ENCODE results near the gene HDAC9.

Gene HDAC9

DNA sequence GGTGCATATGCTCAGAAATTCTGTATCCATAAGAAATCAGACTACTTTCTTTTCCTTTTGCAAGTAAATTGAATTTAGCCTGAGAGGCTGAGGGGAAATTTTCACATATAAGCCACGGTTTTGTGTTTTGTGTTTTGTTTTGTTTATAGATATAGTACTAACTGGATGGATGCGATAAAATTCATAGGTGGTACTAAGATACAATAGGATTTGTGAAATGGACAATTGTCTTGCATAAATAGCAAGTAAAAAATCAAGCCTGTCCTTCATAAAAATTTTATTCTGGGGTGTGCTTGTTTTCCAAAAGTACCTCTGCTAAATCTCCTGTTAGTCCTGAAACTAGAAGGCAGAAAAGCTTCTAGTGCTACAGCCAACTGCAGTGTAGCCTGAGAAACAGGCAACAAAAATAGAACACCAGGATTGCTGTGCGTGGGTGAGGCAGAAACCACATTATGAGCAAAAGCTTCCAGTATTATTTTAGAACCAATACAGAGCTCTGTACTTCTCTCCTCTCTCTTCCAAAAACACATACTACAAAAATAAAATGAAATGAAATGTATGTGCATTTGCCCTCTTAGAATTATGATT lies 634 bp upstream of the HDAC9 start:
- DNase-seq (ENCODE audit: low read depth), result peak; percentile 59

DNA sequence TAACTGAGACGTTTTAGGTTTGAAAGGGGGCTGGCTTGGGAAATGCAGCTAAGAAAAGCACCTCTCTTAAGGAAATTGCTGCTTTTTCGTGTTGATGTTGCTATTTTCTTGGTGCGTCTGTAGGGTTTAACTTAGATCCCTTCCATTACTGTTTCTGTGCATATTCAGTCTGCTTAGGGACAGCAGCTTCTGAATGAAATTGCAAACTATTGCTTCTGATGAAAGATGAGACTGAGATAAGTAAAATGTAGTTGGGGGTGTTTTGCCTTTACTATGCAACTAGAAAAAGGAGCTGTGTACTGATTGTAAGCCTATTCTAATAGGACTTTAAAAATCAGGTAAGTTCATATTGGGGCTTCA lies 772 bp downstream of the HDAC9 start:
- DNase-seq (ENCODE audit: low read depth), result no peak

DNA sequence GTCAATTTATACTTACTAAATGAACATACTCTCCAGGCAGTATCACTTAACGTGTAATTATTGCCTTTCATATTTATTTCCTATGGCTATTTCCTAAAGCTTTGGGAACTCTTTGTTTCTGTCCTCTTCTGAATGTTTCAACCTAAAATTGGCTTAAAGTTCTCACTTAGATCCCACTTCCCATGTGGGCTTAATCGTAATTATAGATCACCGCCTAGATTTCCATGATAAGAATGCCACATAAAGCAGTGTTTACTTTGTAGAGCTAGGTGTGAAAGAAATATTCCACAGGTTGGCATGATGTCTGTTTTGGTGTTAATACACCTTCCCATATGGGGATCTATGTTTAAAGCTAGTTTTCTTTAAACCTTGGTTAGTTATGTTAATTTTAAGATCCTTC lies 1.5 kb downstream of the HDAC9 start:
- no peak for DNase-seq (ENCODE audit: low read depth)

DNA sequence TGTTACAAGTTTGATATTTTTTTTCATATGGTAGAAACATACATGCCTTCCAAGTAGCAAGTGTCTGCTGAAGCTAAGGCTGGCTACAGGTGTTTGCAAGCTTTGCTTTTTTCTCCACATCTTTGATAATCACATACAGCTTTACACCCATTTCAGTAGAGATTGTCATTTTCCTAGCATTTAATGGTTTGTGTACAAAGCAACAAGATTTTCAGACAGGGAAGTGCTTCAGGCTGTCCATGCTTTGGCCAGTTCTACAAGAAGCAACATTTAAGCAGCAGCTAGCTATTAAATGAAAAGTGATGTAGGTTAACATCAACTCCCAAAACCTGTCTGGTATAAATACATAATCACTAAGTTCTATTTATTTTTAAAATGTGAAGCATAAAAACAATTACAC lies 2.3 kb downstream of the HDAC9 start:
- no peak for DNase-seq (ENCODE audit: low read depth)

DNA sequence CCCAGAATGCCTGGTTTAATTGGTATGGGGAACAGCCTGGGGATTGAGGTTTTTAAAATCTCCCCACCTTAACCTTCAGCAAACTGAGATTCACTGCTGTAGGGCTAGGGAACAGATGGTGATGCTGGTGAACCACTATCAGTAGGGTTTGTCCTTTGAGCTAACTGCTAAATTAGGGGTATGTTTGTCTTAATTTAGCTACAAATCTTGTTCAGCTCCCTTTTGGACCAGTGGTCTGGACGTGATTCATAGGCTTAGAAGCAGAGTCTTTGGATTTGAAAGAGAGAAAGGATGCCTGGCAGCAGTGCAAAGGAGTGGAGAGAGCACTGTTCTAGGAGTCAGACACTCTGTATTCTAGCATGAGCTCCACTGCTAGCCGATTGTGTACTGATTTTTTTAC lies 2.8 kb downstream of the HDAC9 start:
- no peak for DNase-seq (ENCODE audit: low read depth)

DNA sequence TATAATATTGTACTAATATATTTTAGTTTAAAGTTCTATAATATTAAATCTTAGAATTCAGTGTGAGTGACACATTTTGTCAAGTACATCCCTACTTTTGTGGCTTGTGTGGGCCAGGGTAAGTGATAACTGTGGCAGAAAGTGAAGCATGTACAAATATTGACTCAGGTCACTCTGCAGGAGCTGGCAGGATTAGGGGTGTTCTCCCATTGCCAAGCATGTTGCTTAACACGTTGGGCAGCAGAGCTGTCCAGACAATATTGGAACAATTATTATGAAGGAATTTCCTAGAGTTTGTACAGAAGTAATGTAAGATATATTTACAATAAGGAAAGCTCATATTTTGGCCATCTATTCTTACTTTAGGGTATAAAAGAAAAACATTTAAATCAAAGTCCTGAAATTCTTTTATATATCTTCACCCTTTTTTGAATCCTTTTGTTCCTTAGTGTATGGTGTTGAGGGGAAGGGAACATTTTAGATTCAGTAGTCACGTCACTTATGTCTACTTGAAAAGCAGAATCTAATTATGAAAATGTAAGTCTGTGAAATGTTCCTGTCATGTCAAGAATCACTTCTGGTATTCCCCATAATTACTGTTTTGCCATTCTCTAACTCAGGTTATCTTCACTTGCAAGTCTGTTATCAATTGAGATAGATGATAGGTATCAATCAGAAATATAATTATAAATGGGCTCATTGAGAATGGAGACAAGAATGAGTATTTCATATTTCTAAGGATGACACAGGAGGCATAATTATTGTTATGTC lies 4.0 kb downstream of the HDAC9 start:
- no peak for DNase-seq (ENCODE audit: low read depth)

DNA sequence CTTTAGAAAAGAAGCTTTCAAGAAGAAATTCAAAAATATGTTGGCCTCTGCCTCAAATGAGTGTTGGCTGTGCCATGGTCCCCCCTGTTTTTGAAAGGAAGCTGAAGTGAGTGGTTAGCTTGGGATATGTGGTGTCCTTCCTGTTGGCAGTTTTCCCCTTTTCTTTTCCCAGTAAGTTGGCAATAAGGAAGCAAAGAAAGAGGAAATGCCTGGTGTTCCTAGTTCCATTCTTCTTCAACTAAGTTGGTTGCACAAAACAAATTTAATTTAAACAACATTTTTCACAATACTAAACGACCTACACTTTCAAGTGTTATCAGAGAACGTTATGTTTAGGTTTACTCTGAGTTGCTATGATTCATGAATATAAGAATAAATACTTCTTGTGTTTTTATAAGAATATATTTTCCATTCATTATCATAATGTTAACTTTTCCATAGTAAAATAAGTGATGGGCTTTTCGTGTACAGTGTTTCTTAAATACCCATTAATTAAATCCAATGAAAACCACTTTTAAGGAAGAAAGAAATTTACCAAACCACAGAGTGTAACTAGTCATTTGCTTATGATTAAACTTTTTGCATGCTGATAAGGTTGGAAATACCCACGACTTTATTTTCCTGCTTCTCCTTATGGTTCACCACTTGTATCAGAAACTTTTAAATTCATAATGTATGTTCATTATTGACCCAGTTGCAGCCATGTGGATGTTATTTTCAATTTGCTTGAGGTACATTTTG lies 7.7 kb downstream of the HDAC9 start:
- no peak for DNase-seq (ENCODE audit: low read depth)

DNA sequence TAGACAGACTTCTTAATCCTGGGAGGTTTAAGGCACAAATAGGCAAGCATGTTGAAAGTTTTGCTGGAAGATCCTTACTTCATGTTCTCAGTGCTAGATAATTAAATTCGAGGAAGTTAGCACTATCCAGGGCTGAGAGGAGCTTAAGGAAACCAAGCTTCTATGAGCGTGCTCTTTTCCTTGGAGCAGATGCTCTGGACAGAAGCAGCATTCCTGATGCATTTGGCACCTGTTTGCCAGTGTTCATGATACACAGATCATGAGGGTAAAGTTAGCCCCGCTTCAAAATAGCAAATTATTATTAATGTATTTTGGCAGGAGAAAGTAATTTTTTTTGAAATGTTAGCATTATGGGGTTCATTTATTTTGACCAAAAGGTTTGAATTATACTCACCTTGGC lies 9.4 kb downstream of the HDAC9 start:
- no peak for DNase-seq (ENCODE audit: low read depth)

DNA sequence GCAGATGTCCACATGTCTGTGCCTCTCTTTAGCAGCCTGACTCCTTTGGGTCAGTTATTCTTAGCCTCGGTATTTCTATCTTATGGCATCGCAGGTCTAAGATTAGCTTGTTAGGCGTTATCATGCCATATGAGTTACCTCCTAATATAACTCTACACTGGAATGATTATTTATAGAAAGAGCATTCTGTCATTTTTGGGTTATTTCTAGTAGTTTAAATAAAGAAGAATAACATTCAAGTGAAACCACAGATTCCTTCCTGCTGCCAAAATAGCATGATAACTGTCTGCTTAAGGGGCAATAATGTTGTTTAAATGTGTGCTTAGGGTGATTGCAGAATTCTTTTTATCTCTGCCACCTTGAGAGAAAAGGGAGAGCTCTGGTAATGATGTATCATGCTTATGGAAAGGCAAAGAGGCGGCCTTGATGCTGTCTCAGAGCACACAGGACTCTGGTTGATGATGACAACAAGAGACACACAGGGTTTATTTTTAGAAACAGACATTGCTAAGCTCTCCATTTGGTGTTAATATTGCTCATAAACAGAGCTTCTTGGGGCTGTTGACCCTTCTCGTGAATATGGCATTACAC lies 10.4 kb downstream of the HDAC9 start:
- DNase-seq (ENCODE audit: low read depth), result peak; percentile 41

DNA sequence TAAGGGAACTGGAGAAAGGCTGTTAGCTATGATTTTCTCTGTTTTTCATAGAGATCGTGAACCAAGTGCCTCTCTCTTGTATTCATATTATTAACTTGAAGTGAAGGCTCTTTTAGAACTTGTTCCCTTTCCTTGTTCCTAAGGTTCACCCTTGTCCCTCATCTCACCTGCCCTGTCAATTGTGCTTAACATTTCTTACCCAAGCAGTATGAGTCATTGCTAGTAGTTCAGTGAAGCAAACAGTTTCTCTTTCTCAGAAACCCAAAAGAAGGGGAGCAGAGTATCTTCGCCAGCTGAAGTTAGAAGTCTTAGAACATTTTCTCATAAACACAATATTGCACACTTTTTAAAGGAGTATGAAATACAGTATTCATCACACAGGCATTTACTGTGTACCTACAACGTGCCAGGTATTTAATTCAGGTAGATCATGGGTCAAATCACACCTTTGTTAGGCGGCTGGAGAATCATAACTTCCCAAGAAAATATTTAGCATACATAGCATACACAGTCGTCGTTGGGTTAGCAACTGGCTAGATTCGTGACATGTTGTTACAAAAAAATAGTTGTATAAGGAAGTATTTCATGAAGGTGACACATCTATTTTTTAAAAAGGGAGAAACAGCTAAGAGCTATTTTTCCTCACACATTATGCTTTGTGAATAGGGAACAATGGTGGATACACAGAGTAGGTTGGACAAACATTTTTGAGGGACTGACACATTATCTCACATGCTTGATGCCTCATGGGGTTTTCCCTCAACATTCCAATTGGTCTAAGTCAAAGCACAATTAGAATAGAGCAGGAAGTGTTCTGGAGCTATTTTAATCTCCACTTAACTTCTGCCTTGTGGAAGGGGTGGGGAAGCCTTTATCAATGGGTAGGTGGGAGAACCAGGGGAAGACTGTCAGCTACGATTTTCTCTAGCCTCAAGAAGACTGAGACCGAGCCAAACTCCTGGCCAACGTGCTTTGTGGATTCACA lies 13.2 kb downstream of the HDAC9 start:
- DNase-seq (ENCODE audit: low read depth), result peak; percentile 97

DNA sequence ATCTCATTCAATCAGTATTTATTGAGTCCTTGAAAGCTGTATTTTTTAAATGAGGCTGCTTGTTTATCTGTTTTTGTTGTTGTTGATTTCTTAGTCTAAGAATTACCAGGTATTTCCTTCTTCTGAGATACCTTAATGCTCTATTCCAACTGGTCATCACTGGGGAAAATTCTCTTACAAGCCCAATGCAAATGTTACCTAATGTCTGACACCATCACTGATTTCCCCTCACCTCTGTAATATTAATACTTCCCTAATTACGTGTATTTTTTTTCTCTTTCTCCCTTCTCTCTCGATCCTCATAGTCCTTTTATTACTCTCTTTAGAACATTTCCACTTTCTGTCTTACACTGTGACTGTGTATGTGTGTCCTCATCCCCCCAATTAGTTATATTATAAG lies 13.9 kb downstream of the HDAC9 start:
- no peak for DNase-seq (ENCODE audit: low read depth)

DNA sequence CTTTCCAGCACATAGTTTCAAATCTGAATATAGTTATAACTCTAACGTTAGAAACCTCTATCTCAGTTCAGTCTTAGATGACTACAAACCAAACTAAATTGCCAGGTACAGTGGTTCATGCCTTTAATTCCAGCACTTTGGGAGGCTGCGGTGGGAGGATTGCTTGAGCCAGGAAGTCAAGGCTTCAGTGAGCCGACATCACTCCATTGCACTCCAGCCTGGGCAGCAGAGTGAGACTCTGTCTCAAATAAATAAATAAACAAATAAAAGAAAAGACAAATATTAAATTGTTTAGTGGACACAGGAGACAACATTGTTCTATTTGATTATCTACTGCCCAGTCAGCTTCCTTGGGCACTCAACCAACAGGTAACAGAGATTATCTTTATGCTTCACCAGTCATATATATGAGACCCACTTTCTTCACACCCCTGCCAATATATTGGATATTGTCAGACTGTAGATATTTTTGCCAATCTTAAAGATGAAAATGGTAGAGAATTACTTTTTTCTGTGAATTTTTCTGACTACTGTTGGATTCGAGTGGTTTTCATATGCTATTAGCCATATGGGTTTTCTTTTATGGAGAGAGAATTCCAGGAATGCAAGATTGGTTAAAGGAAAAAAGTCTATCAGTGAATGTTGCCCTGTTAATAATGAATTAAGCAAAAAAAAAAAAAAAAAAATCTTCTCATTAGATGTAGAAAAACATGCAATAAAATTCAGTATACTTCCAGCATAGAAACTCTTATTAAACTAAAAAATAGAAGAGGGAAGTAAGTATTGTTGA lies 16.0 kb downstream of the HDAC9 start:
- DNase-seq (ENCODE audit: low read depth), result no peak

DNA sequence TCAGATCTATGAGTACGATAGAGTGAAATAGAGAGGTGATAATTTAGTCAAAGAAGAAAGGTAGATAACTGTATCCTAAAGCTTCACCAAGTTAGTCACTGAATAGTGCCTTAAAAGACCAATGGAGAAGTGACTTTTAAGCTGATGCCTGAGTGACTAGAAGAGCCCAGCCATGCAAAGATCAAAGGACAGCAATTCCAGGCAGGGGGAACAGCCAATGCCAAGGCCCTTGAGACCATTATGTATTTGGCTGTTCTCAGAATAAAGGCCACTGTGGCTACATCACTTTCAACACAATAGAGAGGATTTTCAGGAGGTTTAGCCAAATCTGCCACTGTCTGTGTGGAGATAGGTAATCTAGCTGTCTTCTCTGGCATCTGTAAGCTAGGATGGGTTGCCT lies 17.8 kb downstream of the HDAC9 start:
- no peak for DNase-seq (ENCODE audit: low read depth)

DNA sequence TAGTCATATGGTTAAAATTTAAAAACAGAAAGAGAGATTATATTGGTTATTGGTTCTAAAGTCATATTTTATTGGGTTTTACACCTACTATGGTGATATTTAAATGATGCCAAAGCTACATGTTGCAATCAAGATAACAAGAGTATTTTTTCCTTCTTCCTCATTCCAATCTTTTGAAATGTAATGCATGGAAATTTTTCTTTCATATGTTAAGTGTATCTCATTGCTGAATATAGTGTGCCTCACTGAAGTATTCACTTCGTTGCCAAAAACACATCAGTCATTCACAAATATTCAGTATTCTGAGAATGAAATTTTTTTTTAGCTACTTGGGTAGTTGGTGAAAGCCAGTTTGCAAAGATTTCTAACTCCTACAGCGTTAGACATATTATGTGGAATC lies 19.5 kb downstream of the HDAC9 start:
- DNase-seq (ENCODE audit: low read depth), result no peak

DNA sequence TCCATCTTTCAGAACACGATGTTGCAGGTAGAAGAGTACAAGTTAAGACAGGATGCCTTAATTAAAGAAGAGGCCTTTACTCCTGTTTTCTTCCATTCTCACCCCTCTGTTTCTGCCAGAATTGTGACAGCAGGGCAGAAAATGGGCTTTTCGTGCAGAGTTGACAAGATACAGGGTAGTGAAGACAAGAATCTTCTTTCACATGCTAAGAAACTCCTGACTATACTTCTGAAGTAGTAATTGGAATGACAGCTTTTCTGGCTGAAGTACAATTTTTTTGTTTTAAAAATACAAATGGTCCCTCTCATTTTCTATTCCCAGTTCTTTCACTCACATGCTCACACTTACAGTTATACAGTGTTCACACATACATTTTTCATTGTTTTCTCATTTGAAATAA lies 22.1 kb downstream of the HDAC9 start:
- DNase-seq (ENCODE audit: low read depth), result no peak

DNA sequence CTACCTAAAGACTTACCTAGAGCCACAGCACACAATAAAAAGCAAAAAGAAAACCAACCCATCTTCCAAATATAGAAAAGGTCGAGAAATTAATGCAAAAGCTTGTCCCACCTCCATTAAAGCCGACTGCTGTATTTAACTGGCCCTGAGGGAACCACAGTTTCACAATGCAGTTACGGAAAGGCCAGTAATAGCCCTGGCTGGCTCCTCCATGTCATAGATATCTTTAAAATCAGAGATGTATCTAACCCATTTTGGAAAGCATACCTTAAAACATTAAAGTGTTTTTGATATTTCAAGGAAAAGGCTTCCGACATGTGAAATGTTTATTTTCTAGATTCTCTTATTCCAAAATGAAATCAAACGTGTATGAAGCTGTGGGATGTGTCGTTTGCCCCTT lies 23.0 kb downstream of the HDAC9 start:
- no peak for DNase-seq (ENCODE audit: low read depth)

DNA sequence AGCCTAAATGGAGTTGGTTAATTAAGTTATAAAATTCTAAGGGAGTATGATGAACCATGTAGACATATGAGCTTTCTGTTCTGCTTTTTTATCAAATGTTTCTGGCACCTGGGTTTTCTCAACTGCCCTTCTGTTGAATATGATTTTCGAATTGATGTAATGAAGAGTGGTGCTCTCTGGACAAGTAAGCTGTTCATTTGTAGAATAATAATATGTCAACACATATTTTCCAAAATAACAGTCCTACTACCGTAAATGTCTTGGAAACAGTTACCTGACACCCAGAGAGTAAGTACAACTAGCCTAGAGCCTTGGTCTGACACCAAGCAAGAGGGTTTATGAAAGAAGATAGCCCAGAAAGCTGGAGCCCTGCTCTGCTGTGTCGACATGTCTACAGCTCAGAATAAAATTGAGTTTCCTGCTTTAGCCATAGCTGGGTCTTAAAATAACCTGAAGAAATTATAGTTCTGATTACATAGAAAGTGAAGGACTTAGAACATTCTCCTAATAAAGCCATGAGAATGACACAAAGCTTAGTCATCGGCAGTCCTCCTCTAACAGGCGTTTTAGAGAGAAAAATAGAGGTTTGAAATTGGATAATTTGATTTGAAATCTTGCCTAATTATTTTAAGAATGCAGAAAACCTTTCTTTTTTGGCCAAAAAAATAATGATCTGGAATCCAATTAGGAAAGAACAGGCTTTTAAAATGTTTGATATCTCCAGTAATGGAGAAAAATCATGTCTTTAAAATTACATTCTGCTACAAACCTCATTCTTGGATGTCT lies 25.1 kb downstream of the HDAC9 start:
- peak; percentile 53 for DNase-seq (ENCODE audit: low read depth)

DNA sequence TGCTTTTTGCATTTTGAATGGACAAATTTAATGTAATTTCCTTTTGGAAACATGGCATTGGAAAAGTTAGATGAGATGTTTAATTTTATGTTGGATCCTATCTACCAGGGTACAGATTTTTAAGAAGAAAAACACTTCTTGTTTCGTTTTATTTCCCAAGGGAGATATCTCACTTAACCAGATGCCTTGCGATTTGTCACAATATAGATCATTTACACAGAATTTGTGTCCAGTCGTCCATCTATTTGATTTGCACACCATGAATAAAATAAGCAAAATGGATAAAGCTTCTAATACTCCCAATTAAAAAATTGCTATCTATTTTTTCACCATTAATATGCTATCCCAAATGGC lies 25.7 kb downstream of the HDAC9 start:
- no peak for DNase-seq (ENCODE audit: low read depth)

DNA sequence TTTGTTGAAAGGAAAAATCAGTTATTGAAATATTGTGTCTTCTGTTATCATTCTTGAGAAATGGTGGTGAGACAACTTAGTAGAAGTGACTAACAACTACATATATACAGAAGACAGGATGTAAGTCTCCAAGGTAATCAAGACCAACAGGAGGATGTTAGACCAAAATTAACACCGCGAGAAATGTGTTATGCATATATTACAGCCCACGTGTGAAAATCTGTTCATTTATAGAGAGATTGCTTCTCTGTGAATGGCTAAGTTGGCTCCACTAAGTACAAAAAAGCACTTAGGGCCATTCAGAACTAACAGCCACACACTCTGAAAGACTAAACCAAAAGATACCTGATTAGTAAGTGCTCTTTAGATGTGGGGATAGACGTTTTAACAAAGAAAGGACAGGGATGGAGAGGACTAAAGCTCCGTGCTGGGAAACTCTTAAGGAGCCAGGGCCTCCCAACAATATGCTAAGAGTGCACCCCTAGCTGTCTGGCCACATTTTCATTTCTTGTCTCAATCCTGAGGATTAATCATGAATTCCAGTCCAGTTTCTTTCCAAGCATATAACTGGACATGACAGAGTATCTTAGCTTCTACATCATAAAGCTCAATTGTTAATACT lies 26.5 kb downstream of the HDAC9 start:
- DNase-seq (ENCODE audit: low read depth), result no peak

DNA sequence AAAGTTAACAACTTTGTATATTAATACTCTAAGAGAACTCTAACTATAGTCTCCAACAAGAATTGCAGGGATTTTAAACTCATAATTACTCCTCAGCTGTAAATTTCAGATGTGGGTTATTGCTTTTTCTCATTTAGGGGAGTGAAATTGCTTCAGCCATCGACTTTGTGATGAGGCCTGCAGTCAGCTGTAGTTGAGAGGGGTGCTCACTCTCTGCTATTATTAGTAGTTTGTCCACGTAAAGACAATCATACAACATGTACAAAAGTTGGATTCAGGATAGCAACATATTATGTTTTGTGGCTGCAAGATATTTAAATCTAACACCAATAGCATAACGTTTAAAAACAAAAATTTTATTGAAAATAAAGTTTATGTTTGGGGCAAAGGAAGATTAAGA lies 28.7 kb downstream of the HDAC9 start:
- DNase-seq (ENCODE audit: low read depth), result no peak

Measured in non-pigmented ciliary epithelial cell (primary cell).